ENCODE results near the gene ARNT2.

DNA sequence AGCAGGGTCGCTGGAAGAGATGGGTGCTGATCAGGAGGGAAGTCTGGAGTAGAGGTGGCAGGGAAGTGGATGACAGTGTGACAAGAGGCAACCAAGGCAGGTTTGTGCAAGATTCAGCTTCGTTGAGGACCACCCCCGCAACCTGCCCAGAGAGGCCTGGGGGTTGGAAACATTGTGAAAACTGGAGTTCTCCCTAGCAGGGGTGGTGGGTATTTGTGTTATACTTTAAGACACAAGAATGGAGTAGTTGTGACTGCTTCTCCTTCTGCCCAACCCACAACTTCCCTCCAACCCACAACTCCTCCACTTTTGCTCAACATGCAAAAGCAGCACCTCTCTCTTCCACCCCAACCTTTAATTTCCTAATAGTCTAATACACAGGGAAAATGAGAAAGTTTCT lies 8.6 kb upstream of the ARNT2 start:
- TF ChIP-seq POLR2A (IDR thresholded peaks at IDR 0.05; ENCODE audit: low read length) (no peak), GATA1 (IDR thresholded peaks at IDR 0.05; ENCODE audit: low read depth, low read length) (no peak)
